OCI-M2 (cell line): ENCODE results near the gene POLR3A.

Experiments
- DNase-seq: peaks from one replicate; lab custom pipeline; 2025; ENCODE audit not compliant: unreplicated experiment; lab: John Stamatoyannopoulos, UW

POLR3A gene

DNA sequence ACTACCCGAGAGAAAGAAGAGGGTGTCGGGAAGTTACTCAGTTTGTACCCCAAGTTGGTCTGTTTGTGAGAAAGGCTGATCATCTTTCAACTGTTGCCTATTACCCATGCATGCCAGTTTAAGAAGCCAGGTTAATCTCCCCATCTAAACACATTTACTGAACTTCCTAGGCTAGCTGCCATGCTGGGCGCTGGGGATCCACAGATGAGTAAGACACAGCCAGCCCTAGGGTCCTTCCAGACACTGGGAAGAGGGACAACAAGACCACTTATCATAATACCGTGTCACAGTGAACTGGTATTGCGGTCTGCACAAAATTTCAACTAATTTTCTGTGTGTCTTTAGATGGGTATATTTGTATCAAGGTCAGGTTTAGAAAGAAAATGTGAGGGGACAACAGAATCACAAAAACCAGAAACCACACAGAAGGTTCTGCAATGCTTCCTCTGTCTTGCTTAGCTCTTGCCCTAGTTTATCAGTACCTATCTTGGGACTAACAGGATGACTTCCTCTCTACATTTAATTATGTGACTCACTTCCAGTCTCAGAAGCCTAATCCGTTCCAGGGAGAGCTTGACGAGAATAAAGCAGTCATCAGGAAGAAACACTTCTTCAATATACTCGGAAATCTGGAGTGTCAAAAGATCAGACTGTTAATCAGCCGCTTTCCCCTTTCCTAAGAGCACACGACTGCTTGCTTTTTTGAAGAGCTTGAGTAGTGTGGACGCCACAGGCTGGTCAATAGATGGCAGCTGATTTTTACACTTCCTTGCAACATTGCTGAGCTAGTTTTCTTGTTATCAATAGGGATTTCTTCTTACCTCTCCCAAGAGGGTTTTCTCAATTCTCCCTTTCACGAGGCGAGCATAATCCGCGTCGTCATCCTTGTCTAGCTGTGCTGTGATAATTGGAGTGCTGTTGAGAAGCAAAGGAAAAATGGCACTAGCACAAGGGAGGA lies 45.7 kb downstream of the POLR3A start:
- DNase-seq: no peak

DNA sequence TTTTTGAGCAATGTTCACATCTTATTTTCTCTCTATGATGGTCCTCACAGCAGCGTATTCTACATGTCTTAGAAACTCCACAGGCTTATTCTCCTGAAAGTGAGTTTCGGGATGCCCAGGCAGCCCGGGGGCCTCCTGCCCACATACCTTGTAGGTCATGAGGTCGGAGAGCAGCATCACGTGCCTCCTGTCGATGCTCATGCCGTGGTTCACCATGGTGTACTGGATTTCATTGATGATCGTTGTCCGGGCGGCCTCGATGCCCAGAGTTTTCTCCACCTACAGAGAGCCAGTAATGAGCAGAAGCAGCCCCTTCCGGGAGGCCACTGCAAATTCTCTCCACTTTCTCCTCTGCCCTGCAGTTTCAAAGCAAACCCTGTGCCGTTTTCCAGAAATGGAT lies 48.0 kb downstream of the POLR3A start:
- DNase-seq: no peak

DNA sequence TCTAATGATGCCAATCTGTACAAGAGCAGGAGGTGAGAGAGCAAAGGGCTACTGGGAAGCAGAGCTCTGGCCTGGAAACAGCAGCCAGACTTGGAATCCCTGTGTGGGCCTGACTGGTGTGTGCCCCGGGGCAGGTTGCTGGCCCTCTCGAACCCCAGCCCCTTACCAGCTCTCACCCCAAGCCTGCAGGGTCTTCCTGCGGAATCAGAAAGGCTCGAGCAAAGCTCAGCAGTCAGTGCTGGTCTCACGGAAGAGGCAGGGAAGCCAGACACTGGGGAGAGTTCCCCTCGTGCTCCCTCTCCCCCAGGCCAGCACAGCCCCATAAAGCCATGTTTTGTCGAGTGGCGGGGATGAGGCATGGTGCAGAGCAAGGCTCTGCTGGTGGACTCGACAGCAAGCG lies 50.1 kb downstream of the POLR3A start:
- no peak for DNase-seq

DNA sequence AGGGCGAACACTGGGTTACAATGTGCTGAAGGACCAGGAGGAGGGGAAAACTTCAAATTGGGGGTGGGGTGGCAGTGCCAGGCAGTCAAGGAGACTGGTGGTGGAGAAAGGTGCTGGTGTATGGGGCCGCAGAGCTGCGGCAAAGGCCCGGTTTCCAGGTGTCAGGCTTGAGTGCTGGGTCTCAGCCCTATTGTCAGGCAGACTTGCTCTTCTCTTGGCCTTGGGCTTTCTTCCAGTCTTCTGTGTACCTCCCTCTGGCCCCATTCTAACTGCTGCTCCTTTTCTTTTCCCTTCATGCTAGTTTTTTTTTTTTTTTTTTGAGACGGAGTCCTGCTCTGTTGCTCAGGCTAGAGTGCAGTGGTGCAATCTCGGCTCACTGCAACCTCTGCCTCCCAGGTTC lies 51.0 kb downstream of the POLR3A start:
- no peak for DNase-seq

DNA sequence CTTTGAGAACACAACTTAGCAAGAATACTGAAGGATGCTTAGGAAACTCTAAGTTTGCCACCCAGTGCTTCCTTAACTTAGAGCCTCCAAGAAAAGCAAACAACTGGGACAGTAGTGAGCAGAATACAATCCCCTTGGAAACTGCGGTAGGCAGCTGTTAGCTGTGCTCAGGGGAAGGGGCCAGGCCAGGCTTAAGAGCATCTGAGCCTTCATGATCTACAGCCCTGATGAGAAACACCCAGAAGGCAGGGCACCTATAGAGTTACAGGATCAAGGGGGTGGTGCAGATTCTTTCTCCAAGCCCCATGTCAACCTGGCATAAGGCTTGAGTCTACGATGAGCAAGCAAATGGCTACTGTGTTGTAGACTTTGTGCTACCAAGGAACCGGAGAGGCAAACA lies 51.4 kb downstream of the POLR3A start:
- DNase-seq: no peak

DNA sequence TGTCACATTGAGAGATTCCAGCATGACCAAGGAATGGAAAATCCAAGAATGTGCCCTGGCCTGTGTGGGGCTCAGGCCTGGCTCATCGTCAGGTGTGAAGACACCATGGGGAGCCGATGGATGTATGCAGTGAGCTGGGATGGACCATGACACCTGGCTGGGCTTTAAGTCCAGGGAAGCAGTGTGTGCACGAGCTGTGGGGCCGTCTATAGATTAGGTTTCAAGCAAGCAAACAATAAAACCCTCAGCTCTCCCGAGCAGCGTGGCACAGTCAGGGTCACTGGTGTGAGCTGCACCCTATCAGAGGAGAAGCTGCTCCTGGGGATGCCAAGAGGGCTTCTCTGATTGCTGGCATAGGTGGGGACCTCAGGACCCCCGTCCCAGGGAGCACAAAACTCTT lies 52.3 kb downstream of the POLR3A start:
- no peak for DNase-seq

DNA sequence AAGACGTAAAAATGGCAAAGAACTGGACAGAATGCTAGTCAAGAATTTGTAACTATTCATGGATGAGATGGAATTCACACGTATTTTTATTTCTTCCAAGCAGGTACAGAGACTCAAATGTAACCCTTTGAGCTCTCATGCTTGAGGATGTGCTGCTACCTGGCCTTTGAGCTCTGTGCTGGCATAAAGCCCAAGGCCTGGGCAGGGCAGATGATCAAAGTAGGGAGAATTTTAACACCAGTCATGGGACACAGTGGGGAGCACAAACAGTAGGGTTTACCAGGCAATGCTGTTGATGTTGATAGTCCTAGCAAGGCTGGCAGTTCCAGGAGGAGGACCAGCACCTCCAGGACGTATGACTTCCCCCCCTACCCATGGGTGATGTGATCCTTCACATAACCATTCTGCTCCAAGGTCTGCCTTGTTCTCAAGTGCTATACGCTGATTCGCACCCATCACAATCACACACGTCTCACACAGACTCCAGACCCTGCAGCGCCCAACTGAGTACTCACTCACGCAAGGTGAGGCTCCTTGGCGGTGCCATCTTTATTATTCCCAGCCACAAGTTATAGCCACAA lies 54.1 kb downstream of the POLR3A start:
- no peak for DNase-seq

DNA sequence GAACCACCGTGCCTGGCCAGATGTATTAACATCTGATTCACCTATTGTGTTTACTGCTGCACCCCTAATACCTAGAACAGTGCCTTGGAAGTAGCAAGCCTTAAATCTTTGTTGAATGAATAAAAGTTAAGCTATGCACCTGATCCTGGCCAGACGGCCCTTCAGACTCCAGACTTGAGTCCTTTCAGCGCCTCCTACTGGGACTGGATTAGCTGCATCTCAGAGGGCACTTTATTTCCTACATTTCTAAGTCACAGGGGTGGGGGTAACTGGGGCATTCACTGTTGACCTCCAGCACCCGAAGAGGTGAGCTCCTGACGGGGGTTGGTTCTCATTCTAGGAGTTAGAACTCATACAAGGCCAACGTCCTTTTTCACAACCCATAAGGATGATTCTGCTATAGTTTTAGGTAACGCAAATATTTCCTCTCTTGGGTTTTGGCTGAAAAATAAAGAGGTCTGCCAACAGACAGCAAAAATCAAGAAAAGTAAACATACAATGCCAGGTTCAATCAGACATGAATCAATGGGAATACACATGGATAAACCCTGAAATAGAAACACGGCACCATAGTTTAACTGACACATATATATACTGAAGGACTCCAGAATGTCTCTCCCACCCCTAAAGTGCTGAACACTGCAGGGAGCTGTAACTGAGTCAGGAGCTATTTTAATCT lies 54.8 kb downstream of the POLR3A start:
- DNase-seq: no peak

DNA sequence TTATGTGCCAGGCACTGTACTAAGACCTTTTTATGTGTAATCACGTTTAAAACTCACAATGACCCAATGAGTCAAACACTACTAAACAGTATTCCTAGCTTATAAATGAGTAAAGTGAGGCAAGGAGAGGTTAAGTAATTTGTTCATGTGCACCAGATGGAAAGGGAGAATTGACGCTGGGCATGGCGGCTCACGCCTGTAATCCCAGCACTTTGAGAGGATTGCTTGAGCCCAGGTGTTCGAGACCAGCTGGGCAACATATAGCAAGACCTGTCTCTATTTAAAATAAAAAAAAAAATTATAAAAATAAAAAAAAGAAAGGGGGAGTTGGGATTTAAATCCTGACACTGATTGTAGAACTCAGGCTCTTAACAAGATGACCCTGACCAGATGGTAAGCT lies 56.0 kb downstream of the POLR3A start:
- DNase-seq: no peak

DNA sequence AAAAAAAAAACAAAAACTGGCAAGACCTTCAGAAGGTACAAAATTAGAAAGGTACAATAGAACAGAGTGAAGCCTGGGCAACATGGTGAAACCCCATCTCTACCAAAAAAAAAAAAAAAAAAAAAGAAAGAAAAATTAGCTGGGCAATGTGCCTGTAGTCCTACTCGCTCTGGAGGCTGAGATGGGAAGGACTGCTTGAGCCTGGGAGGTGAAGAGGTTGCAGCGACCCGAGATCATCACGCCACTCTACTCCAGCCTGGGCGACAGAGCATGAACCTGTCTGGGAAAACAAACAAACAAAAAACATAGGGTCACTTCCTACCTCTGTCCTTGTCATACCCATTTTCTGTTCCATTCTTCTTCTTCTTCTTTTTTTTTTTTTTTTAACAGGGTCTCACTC lies 57.2 kb downstream of the POLR3A start:
- DNase-seq: no peak

DNA sequence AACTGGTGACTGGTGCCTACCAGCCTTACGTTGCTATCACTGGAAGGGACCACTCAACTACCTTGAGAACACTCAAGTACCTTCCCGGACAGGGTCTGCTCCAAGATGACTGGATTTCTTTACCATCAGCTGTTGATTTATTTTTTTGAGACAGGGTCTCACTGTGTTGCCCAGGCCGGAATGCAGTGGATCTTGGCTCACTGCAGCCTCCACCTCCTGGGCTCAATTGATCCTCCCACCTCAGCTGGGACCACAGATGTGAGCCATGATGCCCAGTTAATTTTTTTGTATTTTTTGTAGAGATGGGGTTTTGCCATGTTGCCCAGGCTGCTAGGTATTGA lies 57.5 kb downstream of the POLR3A start:
- no peak for DNase-seq

DNA sequence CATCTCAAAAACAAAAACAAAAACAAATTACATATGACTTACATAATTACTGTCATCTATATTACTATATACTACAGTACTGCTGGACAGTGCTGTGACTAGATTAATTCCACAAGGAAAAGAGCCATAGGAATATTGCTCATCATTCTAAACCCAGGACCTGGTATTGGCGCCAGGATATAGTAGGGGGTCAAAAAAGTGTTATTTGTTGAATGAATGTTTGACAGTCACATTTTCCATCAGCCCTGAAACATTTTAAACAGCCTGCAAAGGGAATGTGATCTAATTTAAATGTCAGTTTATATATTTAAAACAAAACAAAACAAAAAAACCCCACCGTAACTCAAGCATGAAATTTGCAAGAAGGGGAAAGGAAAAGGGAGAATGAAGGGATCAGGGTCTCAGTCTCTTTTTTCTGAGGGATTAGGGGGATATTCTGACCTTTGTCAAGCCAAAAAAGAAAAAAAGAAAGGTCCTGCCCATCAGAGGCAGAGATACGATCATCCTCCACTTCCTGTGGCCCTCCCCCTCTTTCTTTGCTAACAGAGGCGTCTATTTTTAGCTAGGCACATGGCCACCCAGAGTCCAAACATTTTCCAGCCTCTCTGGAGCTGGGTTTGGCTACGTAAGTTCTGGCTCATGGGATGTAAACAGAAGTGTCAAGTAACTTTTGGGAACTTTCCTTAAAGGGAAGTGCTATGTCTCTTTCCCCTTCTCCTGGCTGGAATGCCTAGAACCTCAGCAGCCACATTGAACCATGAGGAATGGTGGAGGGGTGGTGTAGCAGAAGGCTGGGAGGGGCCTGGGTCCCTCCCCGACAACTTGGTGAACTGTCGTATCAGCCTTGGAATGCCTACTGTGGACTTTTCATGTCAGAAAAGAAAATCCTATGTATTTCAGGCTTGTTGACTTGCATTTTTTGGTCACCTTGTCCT lies 58.2 kb downstream of the POLR3A start:
- no peak for DNase-seq

DNA sequence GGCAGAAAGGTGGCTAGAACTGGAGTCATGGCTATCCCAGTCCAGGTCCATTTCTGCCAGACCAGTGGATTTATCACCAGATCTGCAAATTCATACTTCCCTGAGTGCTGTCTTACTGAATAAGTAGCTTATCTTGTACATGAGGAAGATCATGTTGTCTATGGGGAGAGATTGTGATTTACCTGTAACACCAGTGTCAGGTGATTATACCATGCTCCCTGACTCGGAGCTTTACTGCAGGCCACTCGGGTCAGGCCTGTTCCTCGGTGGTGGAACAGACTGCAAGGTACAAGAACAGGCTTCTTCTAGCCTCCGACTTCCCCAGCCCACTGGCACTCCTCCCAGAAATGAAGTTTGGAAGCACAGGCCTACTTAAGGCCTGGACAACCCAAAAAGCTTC lies 60.2 kb downstream of the POLR3A start:
- DNase-seq: no peak

DNA sequence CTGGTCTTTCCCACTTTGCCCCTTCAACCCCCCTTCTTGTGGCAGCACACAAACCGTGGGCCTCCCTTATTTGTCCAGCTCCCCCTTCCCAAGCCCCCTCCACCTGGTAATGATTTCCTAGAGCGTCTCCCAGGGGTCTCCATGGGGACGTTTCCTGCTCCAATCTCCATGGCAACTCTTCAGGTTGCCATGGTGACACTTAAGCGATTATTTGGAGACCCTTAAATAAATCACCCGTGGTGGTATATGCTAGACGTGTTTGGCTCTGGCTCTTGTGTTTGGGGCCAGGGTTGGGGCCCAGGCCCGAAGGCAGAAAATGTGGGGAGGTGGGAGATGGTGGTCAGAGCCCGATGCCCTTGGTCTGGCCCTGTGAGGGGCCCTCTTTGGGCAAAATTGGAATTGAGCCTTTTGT lies 61.7 kb downstream of the POLR3A start:
- DNase-seq: no peak

DNA sequence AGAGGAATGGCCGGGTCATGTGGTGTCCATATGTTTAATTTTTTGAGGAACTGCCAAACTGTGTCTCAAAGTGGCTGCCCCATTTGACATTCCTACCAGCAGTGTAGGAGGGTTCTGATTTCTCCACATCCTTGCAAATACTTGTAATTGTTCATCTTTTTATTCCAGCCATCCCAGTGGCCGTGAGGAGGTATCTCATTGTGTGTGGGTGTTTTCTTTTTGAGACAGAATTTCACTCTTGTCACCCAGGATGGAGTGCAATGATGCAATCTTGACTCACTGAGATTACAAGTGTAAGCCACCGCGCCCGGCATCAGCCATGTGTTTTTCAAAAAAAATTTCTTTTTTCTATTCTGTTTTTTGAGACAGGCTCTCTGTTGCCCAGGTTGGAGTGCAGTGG lies 64.0 kb downstream of the POLR3A start:
- DNase-seq: no peak

DNA sequence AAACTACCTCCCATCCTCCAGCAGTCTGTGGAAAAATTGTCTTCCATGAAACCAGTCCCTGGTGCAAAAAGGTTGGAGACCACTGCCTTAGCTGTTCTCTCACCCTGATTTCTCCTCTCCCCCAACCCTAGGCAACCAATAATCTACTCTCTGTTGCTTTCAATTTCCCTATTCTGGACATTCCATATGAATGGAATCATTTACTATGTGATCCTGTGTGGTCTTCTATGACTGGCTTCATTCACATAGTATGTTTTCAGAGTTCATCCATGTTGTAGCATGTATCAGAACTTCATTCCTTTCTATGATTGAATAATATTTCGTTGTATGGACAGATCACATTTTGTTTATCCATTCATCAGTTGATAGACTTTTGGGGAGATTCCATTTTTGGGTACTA lies 64.5 kb downstream of the POLR3A start:
- no peak for DNase-seq

DNA sequence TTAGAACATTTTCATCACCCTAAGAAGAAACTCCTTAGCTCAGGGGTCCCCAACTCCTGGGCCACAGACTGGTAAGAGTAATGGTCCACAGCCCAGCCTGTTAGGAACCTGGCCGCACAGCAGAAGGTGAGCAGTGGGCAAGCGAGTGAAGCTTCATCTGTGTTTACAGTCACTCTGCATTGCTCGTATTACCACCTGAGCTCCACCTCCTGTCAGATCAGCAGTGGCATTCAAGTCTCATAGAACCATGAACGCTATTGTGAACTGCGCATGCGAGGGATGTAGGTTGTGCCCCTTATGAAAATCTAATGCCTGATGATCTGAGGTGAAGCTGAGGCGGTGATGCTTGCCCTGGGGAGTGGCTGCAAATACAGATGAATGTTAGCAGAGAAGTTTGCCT lies 65.4 kb downstream of the POLR3A start:
- DNase-seq: no peak

DNA sequence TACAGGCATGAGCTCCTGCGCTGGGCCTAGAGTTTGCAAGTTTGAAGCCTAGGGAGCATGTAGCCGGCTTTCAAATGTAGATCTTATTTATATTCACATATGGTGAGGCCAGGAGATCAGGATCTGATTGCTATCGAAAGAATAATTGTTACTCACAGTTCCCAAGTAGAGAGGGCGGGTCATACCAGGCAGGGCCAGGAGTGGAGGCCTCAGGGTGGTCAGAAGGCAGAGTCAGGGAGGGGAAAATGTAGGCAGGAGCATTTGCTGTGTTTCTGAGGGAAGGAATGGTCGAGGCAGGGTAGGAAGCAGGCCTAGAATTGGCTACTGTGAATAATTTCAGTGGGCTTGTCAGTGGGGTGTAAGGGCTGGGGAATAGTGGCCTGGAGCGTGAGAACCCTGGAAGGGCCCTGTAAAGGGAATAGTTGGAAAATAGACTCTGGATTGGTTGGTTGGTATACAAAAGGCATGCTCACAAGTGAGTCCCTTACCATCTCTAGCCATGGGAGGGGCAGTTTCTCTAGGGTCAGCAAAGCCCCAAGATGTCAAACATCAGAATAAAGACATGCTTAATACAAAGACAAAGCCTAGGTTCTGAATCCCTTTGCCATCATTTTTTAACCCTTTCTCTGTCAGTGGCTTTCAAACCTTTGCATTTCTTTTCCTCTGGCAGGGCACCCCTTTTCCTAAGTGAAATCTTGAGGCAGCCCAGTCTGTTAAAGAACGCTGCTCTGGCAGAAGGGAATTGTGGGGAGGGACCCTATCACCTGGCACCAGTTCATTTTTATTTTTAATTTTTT lies 66.8 kb downstream of the POLR3A start:
- DNase-seq: no peak

DNA sequence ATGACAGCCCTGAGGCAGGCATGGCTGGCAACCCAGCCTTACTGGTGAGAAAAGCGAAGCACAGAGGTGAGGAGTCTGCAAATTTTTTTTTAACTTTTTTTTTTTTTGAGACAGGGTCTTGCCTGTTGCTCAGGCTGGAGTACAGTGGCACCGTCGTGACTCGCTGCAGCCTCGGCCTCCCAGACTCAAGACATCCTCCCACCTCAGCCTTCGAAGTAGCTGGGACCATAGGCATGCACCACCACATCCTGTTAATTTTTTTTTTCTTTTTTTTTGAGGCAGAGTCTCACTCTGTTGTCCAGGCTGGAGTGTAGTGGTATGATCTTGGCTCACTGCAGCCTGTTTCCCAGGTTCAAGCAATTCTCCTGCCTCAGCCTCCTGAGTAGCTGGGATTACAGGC lies 67.6 kb downstream of the POLR3A start:
- DNase-seq: no peak

DNA sequence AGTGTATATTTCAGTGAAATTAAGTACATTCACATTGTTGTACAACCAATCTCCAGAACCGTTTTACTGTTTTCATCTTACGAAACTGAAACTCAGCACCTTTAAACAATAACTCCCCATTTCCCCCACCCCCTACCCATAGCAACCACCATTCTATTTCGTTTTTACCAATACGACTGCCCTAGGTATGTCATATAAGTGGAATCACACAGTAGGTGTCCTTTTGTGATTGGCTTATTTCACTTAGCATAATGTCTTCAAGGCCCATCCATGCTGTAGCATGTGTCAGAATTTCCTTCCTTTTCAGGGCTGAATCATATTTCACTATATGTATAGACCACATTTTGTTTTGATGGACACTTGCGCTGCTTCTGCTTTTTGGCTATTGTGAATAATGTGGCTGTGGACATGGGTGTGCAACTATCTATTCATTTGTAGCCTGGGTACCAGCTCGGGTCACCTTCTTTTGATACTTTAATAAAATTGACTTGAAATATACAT lies 68.4 kb downstream of the POLR3A start:
- no peak for DNase-seq
